Thyroid gland (tissue), 4 donors: ENCODE measurements around the gene RNF149.

Source experiments
- CTCF ChIP-seq, 6 experiments: fragments of 200-600 bp in 3 of 6; fragments of 450-650 bp in 3 of 6; sonication (generic) in 3 of 6; IDR thresholded peaks; one replicate each; pipeline ENCODE4 v1.5.1; 2016 to 2019; ENCODE audit warnings: antibody characterized with exemption in 6 of 6, mild to moderate bottlenecking in 2 of 6, inconsistent platforms in 1 of 6, moderate library complexity in 1 of 6
- POLR2A ChIP-seq, 2 donors: fragments of 450-650 bp; IDR thresholded peaks; one replicate each; pipeline ENCODE4 v1.6.1; 2017; ENCODE audit warnings: antibody characterized with exemption in 2 of 2, mild to moderate bottlenecking in 2 of 2, moderate library complexity in 1 of 2

DNA sequence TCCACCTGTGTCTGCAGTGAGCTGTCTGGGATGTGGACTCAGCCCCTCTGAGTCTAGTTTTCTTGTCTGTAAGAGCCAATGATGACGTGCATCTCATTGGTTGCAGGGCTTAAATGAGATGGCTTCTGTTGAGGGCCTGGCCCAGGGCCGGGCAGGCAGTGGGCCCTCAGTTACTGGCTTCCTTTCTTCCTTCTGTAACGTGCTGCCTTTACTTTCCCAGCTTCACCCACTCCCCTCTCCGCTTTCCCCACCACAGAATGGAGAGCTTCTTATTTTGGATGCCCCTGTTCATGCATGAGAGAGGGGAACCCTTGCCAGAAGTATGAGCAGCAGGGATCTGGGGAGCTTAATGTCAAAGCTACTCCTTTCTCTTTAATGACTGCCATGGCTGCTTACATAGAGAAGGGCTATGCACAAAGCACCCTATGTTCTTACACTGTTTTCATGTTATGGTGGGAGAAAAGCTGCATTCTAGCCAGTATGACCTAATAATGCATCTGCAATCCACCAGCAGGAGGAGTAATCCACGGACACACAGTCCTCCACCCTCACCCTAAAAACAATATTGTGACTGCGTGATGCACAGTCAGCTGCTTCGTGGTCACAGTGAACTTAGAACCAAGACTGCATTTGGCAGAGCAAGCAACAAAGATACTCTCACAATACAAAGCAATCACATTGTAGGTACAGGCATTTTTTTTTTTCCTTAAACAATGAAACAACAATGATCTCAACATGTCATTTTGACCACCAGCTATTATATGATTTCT is 41.6 kb upstream of the RNF149 start:
- TF ChIP-seq CTCF (IDR thresholded peaks at IDR 0.05) (no peak), POLR2A (IDR thresholded peaks at IDR 0.05) (no peak)
